SKM-1 treated with dmso at 0.1 percent for 144 hours (cell line): ENCODE data around the gene PSMB3.
A peak's percentile ranks its signal among the peaks of the same experiment; 100 is the strongest.
"Not testable (repeated sequence)": the region's sequence is repeated elsewhere in the genome, so short reads cannot be mapped to it uniquely, and the experiment has no call there.

Experiments used
- DNase-seq: peaks from one replicate; lab custom pipeline; 2025; ENCODE audit not compliant: unreplicated experiment; lab: John Stamatoyannopoulos, UW

Gene PSMB3

GRCh38 chr17:38748149-38748891, 4.2 kb upstream of the PSMB3 start, which contains the start of gene PCGF2:
Gene PCGF2 (minus strand): TSS chr17:38748336. CDS start chr17:38740402, 7,934 bp downstream.
- DNase-seq, result no peak

GRCh38 chr17:38748892-38749222, 3.7 kb upstream of the PSMB3 start:
- no peak for DNase-seq

- DNase-seq, result no peak
Observed at GRCh38 chr17:38749223-38750043, 3.1 kb upstream of the PSMB3 start.

GRCh38 chr17:38750044-38750311, 2.6 kb upstream of the PSMB3 start:
- DNase-seq, result no peak

- DNase-seq, result no peak
Observed at GRCh38 chr17:38750312-38751121, 2.0 kb upstream of the PSMB3 start.

- no peak for DNase-seq
Observed at GRCh38 chr17:38751144-38751807, 1.3 kb upstream of the PSMB3 start.

GRCh38 chr17:38751808-38752307, 683 bp upstream of the PSMB3 start:
- DNase-seq, result peak; percentile 52

DNA sequence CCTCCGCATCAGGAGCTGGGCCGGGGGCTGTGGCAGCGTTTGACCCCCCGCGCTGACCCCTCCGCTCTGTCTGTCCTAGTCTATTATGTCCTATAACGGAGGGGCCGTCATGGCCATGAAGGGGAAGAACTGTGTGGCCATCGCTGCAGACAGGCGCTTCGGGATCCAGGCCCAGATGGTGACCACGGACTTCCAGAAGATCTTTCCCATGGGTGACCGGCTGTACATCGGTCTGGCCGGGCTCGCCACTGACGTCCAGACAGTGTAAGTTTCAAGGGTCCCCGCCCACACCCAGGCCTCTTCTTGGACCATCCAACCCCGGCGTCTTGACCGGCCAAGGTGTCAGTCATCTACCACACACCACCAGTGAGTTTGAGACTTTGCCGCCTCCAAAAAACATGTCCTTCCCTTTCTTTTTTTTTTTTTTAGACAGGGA, 548 bp downstream of the PSMB3 start:
- no peak for DNase-seq

DNA sequence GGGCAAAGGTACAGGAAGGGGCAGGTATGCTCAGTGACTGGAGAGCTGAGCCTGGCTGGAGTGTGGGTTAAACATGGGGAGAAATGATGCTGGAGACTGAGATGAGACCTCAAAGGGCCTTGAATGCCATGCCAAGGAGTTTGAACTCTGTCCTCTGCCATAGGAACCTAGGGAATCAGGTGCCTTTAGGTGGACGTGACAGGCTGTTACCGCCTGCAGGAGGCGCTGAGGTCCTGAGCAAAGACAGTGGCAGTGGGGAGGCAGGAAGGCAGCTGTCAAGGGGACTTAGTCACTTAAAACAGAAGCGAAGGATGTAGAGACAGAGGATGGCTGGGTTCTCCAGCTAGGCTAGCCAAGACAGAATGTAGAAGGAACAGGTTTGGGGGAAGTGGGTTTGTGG, 9.1 kb downstream of the PSMB3 start:
- DNase-seq, result no peak

GRCh38 chr17:38762231-38762630, 9.7 kb downstream of the PSMB3 start:
- no peak for DNase-seq

GRCh38 chr17:38766341-38766740, 13.8 kb downstream of the PSMB3 start:
- DNase-seq, result no peak

DNA sequence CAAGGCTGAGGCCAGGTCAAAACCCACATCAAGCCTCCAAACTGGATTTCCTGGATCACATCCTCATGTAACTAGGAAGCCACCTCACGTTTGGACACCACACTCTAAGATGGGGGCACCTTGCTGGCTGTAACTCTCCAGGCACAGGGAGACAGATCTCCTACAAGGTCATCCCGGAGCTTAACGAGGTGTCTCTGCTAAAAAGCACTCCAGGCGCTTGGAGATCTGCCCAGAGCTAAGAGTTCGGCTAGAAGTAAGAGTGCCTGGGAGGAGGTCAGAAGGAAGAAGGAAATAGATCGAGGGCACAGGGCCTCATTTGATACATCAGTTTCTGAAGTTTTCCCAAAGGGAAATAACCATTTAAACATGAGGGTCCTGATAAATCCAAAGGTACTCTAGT, 15.9 kb downstream of the PSMB3 start:
- DNase-seq, result no peak

DNA sequence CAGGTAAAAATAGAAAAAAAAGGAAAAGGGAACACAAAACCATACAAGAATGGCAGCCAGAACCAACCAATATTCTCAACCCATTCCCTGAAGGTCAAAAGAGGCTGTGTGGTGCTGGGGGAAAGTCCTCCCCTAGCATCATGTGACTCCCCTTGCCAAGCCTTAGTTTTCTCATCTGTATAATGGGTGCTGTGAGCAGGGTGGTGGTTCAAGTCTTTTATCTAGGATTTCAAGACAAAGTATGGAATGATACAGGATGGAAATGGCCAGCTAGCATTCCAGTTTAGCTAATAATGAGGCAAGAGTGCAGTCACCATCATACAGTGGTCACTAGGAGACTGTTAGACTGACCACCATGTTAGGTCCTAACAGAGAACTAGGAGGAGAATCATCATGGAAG, 20.7 kb downstream of the PSMB3 start:
- no peak for DNase-seq

DNA sequence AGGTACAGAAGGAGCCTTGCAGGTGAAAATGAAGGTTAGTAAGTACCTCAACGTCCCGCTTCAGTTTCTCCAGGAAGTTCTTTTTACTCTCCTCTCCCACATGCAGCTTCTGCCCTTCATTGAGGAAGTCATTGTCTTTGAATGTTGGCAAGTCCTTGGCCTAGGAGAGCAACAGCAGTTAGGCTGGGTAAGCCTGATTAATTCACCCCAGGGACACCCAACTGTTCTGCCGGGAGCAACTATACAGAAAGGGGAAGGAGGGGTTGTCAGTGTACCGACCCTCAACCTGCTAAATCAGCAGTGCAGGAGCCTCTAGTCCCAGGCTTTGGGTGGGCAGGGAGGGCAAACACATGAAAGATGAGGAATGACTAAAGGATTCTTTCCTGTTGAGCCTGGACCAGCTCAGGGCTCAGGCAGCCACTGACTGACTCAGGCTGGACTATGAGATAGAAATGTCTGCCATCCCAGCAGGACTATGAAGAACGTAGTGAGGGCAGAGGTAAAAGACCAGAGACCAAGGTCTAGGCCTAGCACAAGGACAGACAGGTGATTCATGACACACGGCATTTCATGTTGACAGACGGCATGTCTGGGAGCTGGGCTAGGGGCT, 25.2 kb downstream of the PSMB3 start:
- DNase-seq, result no peak

DNA sequence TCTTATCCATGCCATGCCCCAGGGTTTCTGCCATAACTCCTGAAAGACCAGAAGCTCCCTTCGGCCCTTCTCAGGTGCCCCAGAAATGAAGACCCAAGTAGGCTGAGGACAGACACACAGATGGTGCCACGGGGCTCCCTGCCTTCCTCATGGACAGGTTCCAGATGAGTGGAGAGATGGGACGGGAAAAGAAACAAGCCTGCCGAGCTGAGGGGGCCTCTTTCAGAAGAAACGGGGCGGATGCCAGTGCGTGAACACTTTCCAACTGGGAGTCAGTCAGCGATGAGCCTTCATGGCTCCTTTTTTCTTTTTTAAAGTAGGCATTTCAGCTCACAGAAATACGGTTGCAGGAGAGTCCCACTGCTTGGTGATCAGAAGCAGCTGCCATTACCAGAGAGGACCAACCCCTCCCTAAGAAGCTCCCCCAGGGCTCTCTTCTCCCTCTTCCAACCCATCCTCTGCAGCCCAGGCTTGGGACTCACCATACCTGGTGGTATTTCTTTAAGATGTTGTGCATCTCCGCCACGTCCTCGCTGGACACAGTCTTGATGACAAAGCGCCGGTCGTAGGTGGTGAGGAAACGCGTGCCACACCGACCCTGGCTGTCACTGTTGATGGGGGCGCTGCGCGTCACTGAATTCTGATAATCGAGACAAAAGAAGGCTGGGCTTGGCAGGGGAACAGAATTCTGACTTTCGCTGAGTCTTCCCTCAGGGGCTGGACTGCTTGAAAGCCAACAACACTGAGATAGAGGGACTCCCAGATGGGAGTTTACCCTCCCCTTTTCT, 27.6 kb downstream of the PSMB3 start:
- DNase-seq, result no peak

DNA sequence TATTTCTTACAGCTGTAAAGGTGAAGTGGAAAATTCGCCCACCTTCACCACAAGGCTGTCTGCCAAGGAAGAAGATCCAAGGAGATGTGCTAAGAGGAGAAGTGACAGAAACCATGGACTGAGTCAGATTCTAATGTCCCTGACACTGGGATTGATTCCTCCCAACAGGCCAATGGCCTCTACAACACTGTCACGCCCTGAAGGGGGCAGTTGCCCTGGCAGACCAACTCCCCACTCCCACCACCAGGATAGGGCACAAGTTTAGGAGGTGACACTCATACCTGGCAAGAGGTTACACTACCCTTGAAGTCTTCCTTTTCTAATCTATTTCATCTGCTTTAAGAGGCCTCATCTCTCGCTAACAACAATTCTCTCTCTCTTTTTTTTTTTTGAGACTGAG, 30.7 kb downstream of the PSMB3 start:
- DNase-seq, result no peak

- DNase-seq, result no peak
Observed at GRCh38 chr17:38786372-38786771, 33.8 kb downstream of the PSMB3 start.

DNA sequence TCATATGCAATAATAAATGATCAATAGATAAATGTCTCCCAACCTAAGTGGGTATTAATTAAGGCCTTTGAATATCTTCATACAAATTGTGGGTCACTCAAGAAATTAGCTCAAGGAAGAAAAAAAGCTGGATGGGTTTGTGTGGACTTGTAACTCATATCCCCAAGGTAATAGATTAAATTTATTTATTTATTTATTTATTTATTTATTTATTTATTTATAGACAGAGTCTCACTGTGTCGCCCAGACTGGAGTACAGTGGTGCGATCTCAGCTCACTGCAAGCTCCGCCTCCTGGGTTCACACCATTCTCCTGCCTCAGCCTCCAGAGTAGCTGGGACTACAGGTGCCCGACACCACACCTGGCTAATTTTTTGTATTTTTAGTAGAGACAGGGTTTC, 35.5 kb downstream of the PSMB3 start:
- not testable (repeated sequence) for DNase-seq

- DNase-seq, result no peak
Observed at GRCh38 chr17:38789185-38789584, 36.6 kb downstream of the PSMB3 start.

GRCh38 chr17:38790148-38790707, 37.7 kb downstream of the PSMB3 start:
- not testable (repeated sequence) for DNase-seq
